ENCODE results near the gene RPL27A. TPM values are rescaled to one million over a fixed set of nuclear protein-coding genes. Genes with fewer than 3 reads are reported as not detected.

The RPL27A gene
- total RNA-seq, 1 donor from 2014 or later = 679 TPM

GRCh38 chr11:8713760-8714454 is 31.3 kb downstream of the RPL27A start:
- ATAC-seq (no peak), DNase-seq (ENCODE audit: missing footprints) (no peak)
- intact Hi-C loops (cut with DNase I) = no loop called here

GRCh38 chr11:8714622-8715225 is 32.1 kb downstream of the RPL27A start:
- DNase-seq (ENCODE audit: missing footprints) = no peak
- intact Hi-C loops (cut with DNase I) = no loop called here

GRCh38 chr11:8715501-8715900 is 32.9 kb downstream of the RPL27A start:
- intact Hi-C loops (cut with DNase I) = no loop called here
- ATAC-seq (no peak), DNase-seq (ENCODE audit: missing footprints) (no peak)

More at GRCh38 chr11:8714622-8715225, 32.1 kb downstream of the RPL27A start:
- no peak for ATAC-seq

GRCh38 chr11:8717544-8717875 is 34.9 kb downstream of the RPL27A start:
- DNase-seq (ENCODE audit: missing footprints) = no peak
- intact Hi-C loops (cut with DNase I) = no loop called here
- no peak for ATAC-seq

- DNase-seq (ENCODE audit: missing footprints) (no peak), ATAC-seq (peak; percentile 78)
- intact Hi-C loops (cut with DNase I) = no loop called here
Observed at GRCh38 chr11:8717876-8718753, 35.5 kb downstream of the RPL27A start.

- ATAC-seq (peak; percentile 68), DNase-seq (ENCODE audit: missing footprints) (peak; percentile 74)
- intact Hi-C loops (cut with DNase I) = no loop called here
Observed at GRCh38 chr11:8719211-8719649, 36.6 kb downstream of the RPL27A start.

GRCh38 chr11:8719721-8720120 is 37.1 kb downstream of the RPL27A start:
- intact Hi-C loops (cut with DNase I) = no loop called here
- DNase-seq (ENCODE audit: missing footprints) (no peak), ATAC-seq (no peak)

GRCh38 chr11:8720352-8720751 is 37.8 kb downstream of the RPL27A start:
- intact Hi-C loops (cut with DNase I) = no loop called here
- DNase-seq (ENCODE audit: missing footprints) (no peak), ATAC-seq (no peak)

- no peak for ATAC-seq
- DNase-seq (ENCODE audit: missing footprints) = no peak
- intact Hi-C loops (cut with DNase I) = no loop called here
Observed at GRCh38 chr11:8720868-8721608, 38.4 kb downstream of the RPL27A start.

GRCh38 chr11:8721609-8722500 is 39.3 kb downstream of the RPL27A start:
- no peak for DNase-seq (ENCODE audit: missing footprints)
- intact Hi-C loops (cut with DNase I) = no loop called here
- no peak for ATAC-seq

- ATAC-seq (no peak), DNase-seq (ENCODE audit: missing footprints) (no peak)
- intact Hi-C loops (cut with DNase I) = no loop called here
Observed at GRCh38 chr11:8722809-8723208, 40.2 kb downstream of the RPL27A start.

GRCh38 chr11:8723711-8724110 is 41.1 kb downstream of the RPL27A start:
- DNase-seq (ENCODE audit: missing footprints) (no peak), ATAC-seq (no peak)
- intact Hi-C loops (cut with DNase I) = no loop called here

- intact Hi-C loops (cut with DNase I) = no loop called here
- no peak for ATAC-seq
- no peak for DNase-seq (ENCODE audit: missing footprints)
Observed at GRCh38 chr11:8724682-8725081, 42.1 kb downstream of the RPL27A start.

- no peak for DNase-seq (ENCODE audit: missing footprints)
- ATAC-seq = no peak
- intact Hi-C loops (cut with DNase I) = no loop called here
Observed at GRCh38 chr11:8726395-8726794, 43.8 kb downstream of the RPL27A start.

- ATAC-seq = no peak
- DNase-seq (ENCODE audit: missing footprints) = no peak
- intact Hi-C loops (cut with DNase I) = no loop called here
Observed at GRCh38 chr11:8728563-8728962, 46.0 kb downstream of the RPL27A start.

- ATAC-seq (no peak), DNase-seq (ENCODE audit: missing footprints) (no peak)
- intact Hi-C loops (cut with DNase I) = no loop called here
Observed at GRCh38 chr11:8729067-8729466, 46.5 kb downstream of the RPL27A start.

- DNase-seq (ENCODE audit: missing footprints) (no peak), ATAC-seq (no peak)
- intact Hi-C loops (cut with DNase I) = no loop called here
Observed at GRCh38 chr11:8729837-8730696, 47.5 kb downstream of the RPL27A start.

- no peak for ATAC-seq
- no peak for DNase-seq (ENCODE audit: missing footprints)
- intact Hi-C loops (cut with DNase I) = no loop called here
Observed at GRCh38 chr11:8730697-8731020, 48.1 kb downstream of the RPL27A start.

Data from Right ventricle myocardium inferior (tissue), 1 donor.